H1 (cell line): Measurements from ENCODE around the gene POU6F2. TPM values are rescaled to one million over a fixed set of nuclear protein-coding genes. Genes with fewer than 3 reads are reported as not detected.

Source experiments
- CTCF ChIA-PET: fragments of 300-600 bp; sonication (Branson Sonifier 250); formaldehyde crosslinking; loops from one replicate; lab custom pipeline; 2021; ENCODE audit not compliant: partially characterized antibody; lab: Charles Lee
- POLR2A ChIA-PET: fragments of 300-600 bp; sonication (Branson Sonifier 250); formaldehyde crosslinking; loops from one replicate; lab custom pipeline; 2021; ENCODE audit warnings: inconsistent platforms; ENCODE audit not compliant: partially characterized antibody; lab: Charles Lee
- DNase-seq, 2 experiments: peaks; one replicate each; pipeline versions ENCODE4 v3.0.0 to v3.0.0-alpha.2; 2010 to 2022; ENCODE audit warnings: low spot score in 2 of 2, low read depth in 1 of 2, mixed read lengths in 1 of 2
- FAIRE-seq: peaks from 2 replicates; lab custom pipeline; 2011; peaks lifted over from hg19 to GRCh38; lab: Jason Lieb, UNC
- H2AFZ ChIP-seq: 2 replicates; pipeline ENCODE4 v1.8.1; 2012; ENCODE audit warnings: low read length, inconsistent platforms
- H2AK5ac ChIP-seq: 2 replicates; pipeline ENCODE4 v1.6.1; 2013; ENCODE audit warnings: low read depth, low read length
- H2BK120ac ChIP-seq: replicated peaks from 2 replicates; pipeline ENCODE3; 2013; ENCODE audit warnings: low read depth, low read length, inconsistent platforms
- H2BK12ac ChIP-seq: 2 replicates; pipeline ENCODE4 v1.6.1; 2013; ENCODE audit warnings: low read depth, low read length
- H2BK15ac ChIP-seq: 2 replicates; pipeline ENCODE4 v1.6.1; 2013; ENCODE audit warnings: low read length
- H2BK20ac ChIP-seq: 2 replicates; pipeline ENCODE4 v1.6.1; 2013; ENCODE audit warnings: low read length
- H2BK5ac ChIP-seq: 2 replicates; pipeline ENCODE4 v1.6.1; 2013; ENCODE audit warnings: low read depth, low read length
- H3K14ac ChIP-seq: 2 replicates; pipeline ENCODE4 v1.6.1; 2013; ENCODE audit warnings: inconsistent platforms; ENCODE audit not compliant: insufficient read length
- H3K18ac ChIP-seq: 2 replicates; pipeline ENCODE4 v1.6.1; 2013; ENCODE audit warnings: low read length; ENCODE audit errors: extremely low read depth
- H3K23ac ChIP-seq: 2 replicates; pipeline ENCODE4 v1.6.1; 2013; ENCODE audit warnings: inconsistent platforms; ENCODE audit not compliant: insufficient read length
- H3K23me2 ChIP-seq: 2 replicates; pipeline ENCODE4 v1.6.1; 2013; ENCODE audit warnings: low read depth, low read length
- H3K27ac ChIP-seq: 2 replicates; pipeline ENCODE4 v1.6.1; 2011; ENCODE audit warnings: low read depth, low read length, inconsistent platforms
- H3K27me3 ChIP-seq, 4 experiments: replicated peaks in 1 of 4; 1 replicate in 1 of 4; 2 replicates in 3 of 4; pipeline versions ENCODE4 v1.6.1 to v1.8.1; 2011 to 2013; ENCODE audit warnings: low read length in 3 of 4, mild to moderate bottlenecking in 3 of 4, inconsistent platforms in 2 of 4, mixed read lengths in 2 of 4, moderate library complexity in 1 of 4; ENCODE audit not compliant: control insufficient read depth in 3 of 4, insufficient read depth in 3 of 4; ENCODE audit errors: extremely low read depth in 1 of 4
- H3K36me3 ChIP-seq, 4 experiments: 2 replicates each; pipeline versions ENCODE4 v1.6.1 to v1.8.1; 2011 to 2013; ENCODE audit warnings: mild to moderate bottlenecking in 4 of 4, low read length in 3 of 4, moderate library complexity in 2 of 4, control low read depth in 1 of 4, inconsistent platforms in 1 of 4; ENCODE audit not compliant: insufficient read depth in 4 of 4, control insufficient read depth in 2 of 4
- H3K4ac ChIP-seq: replicated peaks from 2 replicates; pipeline ENCODE3; 2013; ENCODE audit warnings: low read length, low read depth, mixed read lengths, inconsistent platforms; ENCODE audit not compliant: insufficient read length
- H3K4me1 ChIP-seq, 4 experiments: replicated peaks in 1 of 4; 1 replicate in 1 of 4; 2 replicates in 3 of 4; pipeline versions ENCODE4 v1.6.1 to v1.8.1; 2011 to 2013; ENCODE audit warnings: low read length in 3 of 4, inconsistent platforms in 2 of 4, mixed read lengths in 1 of 4; ENCODE audit not compliant: insufficient read depth in 4 of 4, control insufficient read depth in 3 of 4
- H3K4me2 ChIP-seq, 2 experiments: 2 replicates each; pipeline versions ENCODE4 v1.6.1 to v1.8.1; 2011 to 2013; ENCODE audit warnings: low read depth in 2 of 2, low read length in 2 of 2, control low read depth in 1 of 2, inconsistent platforms in 1 of 2, mild to moderate bottlenecking in 1 of 2; ENCODE audit not compliant: insufficient read depth in 1 of 2
- H3K4me3 ChIP-seq, 4 experiments: fragments of 200-600, 300-600 bp in 1 of 4; sonication (generic), shearing (Covaris generic), sonication (Bioruptor Twin) in 1 of 4; 2 replicates each; pipeline versions ENCODE4 v1.5.1 to v1.8.1; 2011 to 2016; ENCODE audit warnings: low read length in 4 of 4, low read depth in 3 of 4, control low read depth in 2 of 4, inconsistent platforms in 2 of 4, mild to moderate bottlenecking in 2 of 4, mixed read lengths in 1 of 4, moderate library complexity in 1 of 4; ENCODE audit not compliant: insufficient read depth in 2 of 4; ENCODE audit errors: extremely low read depth in 1 of 4
- H3K56ac ChIP-seq: replicated peaks from 2 replicates; pipeline ENCODE3; 2013; ENCODE audit warnings: low read depth, mild to moderate bottlenecking, mixed read lengths, low read length, inconsistent platforms; ENCODE audit not compliant: insufficient read length
- H3K79me1 ChIP-seq: 2 replicates; pipeline ENCODE4 v1.6.1; 2013; ENCODE audit warnings: low read depth, low read length, control low read depth
- H3K79me2 ChIP-seq, 2 experiments: 2 replicates each; pipeline versions ENCODE4 v1.6.1 to v1.8.1; 2012 to 2013; ENCODE audit warnings: low read length in 2 of 2, mild to moderate bottlenecking in 2 of 2, inconsistent platforms in 1 of 2; ENCODE audit not compliant: insufficient read depth in 2 of 2, control insufficient read depth in 1 of 2
- H3K9ac ChIP-seq, 4 experiments: replicated peaks in 1 of 4; 1 replicate in 1 of 4; 2 replicates in 3 of 4; pipeline versions ENCODE4 v1.6.1 to v1.8.1; 2011 to 2013; ENCODE audit warnings: low read depth in 3 of 4, low read length in 3 of 4, control low read depth in 2 of 4, mild to moderate bottlenecking in 2 of 4, moderate library complexity in 2 of 4, inconsistent platforms in 1 of 4; ENCODE audit errors: extremely low read depth in 1 of 4
- H3K9me3 ChIP-seq, 2 experiments: 2 replicates each; pipeline versions ENCODE4 v1.6.1 to v1.8.1; 2012 to 2013; ENCODE audit warnings: mild to moderate bottlenecking in 2 of 2, moderate library complexity in 2 of 2, control low read depth in 1 of 2, inconsistent platforms in 1 of 2, low read depth in 1 of 2, low read length in 1 of 2, mixed read lengths in 1 of 2; ENCODE audit not compliant: insufficient read depth in 2 of 2
- H4K20me1 ChIP-seq, 2 experiments: replicated peaks in 1 of 2; 2 replicates each; pipeline versions ENCODE3 to v1.8.1; 2011 to 2013; ENCODE audit warnings: inconsistent platforms in 2 of 2, low read length in 2 of 2, mild to moderate bottlenecking in 1 of 2; ENCODE audit not compliant: insufficient read depth in 2 of 2, control insufficient read depth in 1 of 2
- H4K5ac ChIP-seq: 2 replicates; pipeline ENCODE4 v1.6.1; 2013; ENCODE audit warnings: low read length, low read depth, mixed read lengths, inconsistent platforms; ENCODE audit not compliant: insufficient read length
- H4K8ac ChIP-seq: 2 replicates; pipeline ENCODE4 v1.8.0; 2013; ENCODE audit warnings: mild to moderate bottlenecking, moderate library complexity, low read length, inconsistent platforms; ENCODE audit not compliant: insufficient read depth; ENCODE audit errors: extremely low read depth
- H4K91ac ChIP-seq: replicated peaks from 2 replicates; pipeline ENCODE3; 2013; ENCODE audit warnings: low read length, mixed read lengths, inconsistent platforms; ENCODE audit not compliant: insufficient read length
- TAF1 ChIP-seq: IDR thresholded peaks from 2 replicates; pipeline ENCODE4 v1.6.1; 2011; ENCODE audit warnings: mild to moderate bottlenecking, low read depth, low read length
- WGBS, 2 experiments: shearing (Covaris generic) in 1 of 2; methylation state at CpG; one replicate each; pipeline versions ENCODE4 v1.1.6 to v1.1.7; 2013 to 2015; ENCODE audit warnings: low lambda C conversion rate in 2 of 2, mixed read lengths in 2 of 2, inconsistent platforms in 1 of 2, low coverage in 1 of 2, missing lambda C conversion rate in 1 of 2; ENCODE audit not compliant: insufficient replicate concordance in 2 of 2, insufficient coverage in 1 of 2, insufficient read length in 1 of 2; ENCODE audit errors: extremely low coverage in 1 of 2, missing lambda C conversion rate in 1 of 2; 5-methylcytosine and 5-hydroxymethylcytosine counted together
- polyA plus RNA-seq, 7 experiments: library from polyadenylated mRNA; depleted of rRNA in 3 of 7; stranded (reverse) in 5 of 7; unstranded in 2 of 7; fragments of >200 nt in 5 of 7; fragments of 200-250 nt in 2 of 7; gene quantifications; 1 replicate in 5 of 7; 2 replicates in 1 of 7; 4 replicates in 1 of 7; pipeline versions ENCODE4 v1.2.1 to v1.2.3, GENCODE V29; 2011 to 2013; ENCODE audit warnings: missing spikeins in 2 of 7, mixed read lengths in 2 of 7
- total RNA-seq: library from RNA; stranded (reverse); fragmentation: NEBNext Ultra II Directional; extraction: Animal tissue kit (Norgen Biotek cat#: 25700); gene quantifications from 2 replicates; pipeline ENCODE4 v1.2.1, GENCODE V29; 2021

Gene POU6F2
- total and polyA plus RNA-seq, 2 of the 8 experiments (the other 6 are each of a cell fraction or from before 2014, with no cell fraction given): 1.1 to 2.0 TPM

DNA sequence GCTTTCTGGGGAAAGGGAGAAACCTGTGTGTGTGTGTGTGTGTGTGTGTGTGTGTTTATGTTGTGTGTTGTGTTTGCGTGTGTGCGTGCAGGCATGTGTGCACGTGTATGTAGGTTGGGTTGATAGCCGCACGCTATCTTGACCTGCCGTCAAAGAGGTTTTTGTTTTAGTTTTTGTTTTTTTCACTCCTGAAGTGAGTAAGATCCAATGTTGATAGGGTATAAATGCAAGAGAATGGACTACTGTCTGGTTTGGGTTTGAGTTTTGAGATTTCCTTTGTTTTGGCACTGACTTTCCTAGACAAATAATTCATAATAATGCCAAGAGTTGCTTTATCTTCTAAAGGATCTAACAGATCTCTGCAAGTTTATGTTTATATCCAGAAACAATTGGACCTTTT is 27.8 kb downstream of the POU6F2 start:
- H3K14ac ChIP-seq: no peak overlapping the region
- H3K27ac ChIP-seq: no peak overlapping the region
- no peak overlapping the region for H4K5ac ChIP-seq
- no peak overlapping the region for H2AFZ ChIP-seq
- H3K56ac ChIP-seq: no peak overlapping the region
- H3K23me2 ChIP-seq: peaks cover 4% of the 10 kb centered on the region; the same call in 1 of the 2 replicates
- CTCF ChIA-PET: no interaction called here
- no peaks in the 10 kb centered on the region for H3K79me2 ChIP-seq
- H3K36me3 ChIP-seq: no peaks in the 10 kb centered on the region
- no peak overlapping the region for H3K9ac ChIP-seq
- 75% methylated on average over 6 of the region's 6 CpGs; no CpG with 5 or more reads in 1 of the 2 experiments for WGBS, 2 experiments
- H4K91ac ChIP-seq: no peak overlapping the region
- H2AK5ac ChIP-seq: peak overlapping the region; percentile 80; the same call in 1 of the 2 replicates
- H3K27me3 ChIP-seq: no peaks in the 10 kb centered on the region; a peak in 1 of 7 replicates
- H3K4me2 ChIP-seq: no peak overlapping the region
- 0 out of 2 replicates have a peak overlapping the region, but pooled peaks have one; percentile 60 for H2BK12ac ChIP-seq
- peaks cover 0 to 7% (median 0%) of the 10 kb centered on the region in 4 experiments; a peak in 1 of 7 replicates for H3K4me1 ChIP-seq
- no peak overlapping the region for H3K18ac ChIP-seq
- no peak for DNase-seq
- no peak overlapping the region for H4K8ac ChIP-seq
- H3K23ac ChIP-seq: no peak overlapping the region
- H2BK15ac ChIP-seq: no peak overlapping the region
- no peak overlapping the region for H3K4me3 ChIP-seq
- FAIRE-seq: no peak
- no peaks in the 10 kb centered on the region for H3K9me3 ChIP-seq
- H3K79me1 ChIP-seq: no peaks in the 10 kb centered on the region
- no peak overlapping the region for H3K4ac ChIP-seq
- no peak overlapping the region for H2BK5ac ChIP-seq
- no peak overlapping the region for H2BK120ac ChIP-seq
- H4K20me1 ChIP-seq: peaks cover 0 to 4% of the 10 kb centered on the region in 2 experiments
- H2BK20ac ChIP-seq: no peak overlapping the region
- POLR2A ChIA-PET: no interaction called here
- no peak for TF ChIP-seq TAF1
